ENCODE data around the gene AUTS2. TPM values are rescaled to one million over a fixed set of nuclear protein-coding genes. Genes with fewer than 3 reads are reported as not detected.

Gene AUTS2
- total and polyA plus RNA-seq, 2 of the 8 experiments (the other 6 are each of a cell fraction or from before 2014, with no cell fraction given), result 25.9 to 101 TPM

- no peak overlapping the region for H3K56ac ChIP-seq (replicated peaks; ENCODE audit: insufficient read length, low read depth, low read length)
- FAIRE-seq (no peak), DNase-seq (ENCODE audit: low read depth in 1 of 2, low spot score in 2 of 2) (no peak)
- POLR2A ChIA-PET (ENCODE audit: partially characterized antibody), result no interaction called here
- H2BK5ac ChIP-seq (ENCODE audit: low read depth, low read length), result no peak overlapping the region
- no peaks in the 10 kb centered on the region for H3K36me3 ChIP-seq (ENCODE audit: control insufficient read depth in 2 of 4, insufficient read depth in 4 of 4, low read length in 3 of 4)
- no peak overlapping the region for H2AK5ac ChIP-seq (ENCODE audit: low read depth, low read length)
- WGBS, 2 experiments (ENCODE audit: extremely low coverage in 1 of 2, insufficient coverage in 1 of 2, insufficient read length in 1 of 2, insufficient replicate concordance in 2 of 2, low coverage in 1 of 2, low lambda C conversion rate in 2 of 2, missing lambda C conversion rate in 1 of 2), result 94% methylated on average over 3 of the region's 3 CpGs; no CpG with 5 or more reads in 1 of the 2 experiments
- CTCF ChIA-PET (ENCODE audit: partially characterized antibody), result interaction anchor here (0.6 to 3.1 kb wide), 5 partner anchors 9 to 127 kb away, joined by 3 to 15 read pairs (median 4); no protein-coding TSS in a partner anchor
- H3K4ac ChIP-seq (replicated peaks; ENCODE audit: insufficient read length, low read depth, low read length), result no peak overlapping the region
- no peaks in the 10 kb centered on the region for H3K79me1 ChIP-seq (ENCODE audit: low read depth, low read length)
- H2BK20ac ChIP-seq (ENCODE audit: low read length), result no peak overlapping the region
- H3K23me2 ChIP-seq (ENCODE audit: low read depth, low read length), result no peaks in the 10 kb centered on the region
- H3K27me3 ChIP-seq (replicated peaks in 1 of 4; ENCODE audit: control insufficient read depth in 3 of 4, extremely low read depth in 1 of 4, insufficient read depth in 3 of 4, low read length in 3 of 4), result no peaks in the 10 kb centered on the region
- no peak overlapping the region for H4K8ac ChIP-seq (ENCODE audit: extremely low read depth, insufficient read depth, low read length)
- no peak overlapping the region for H2BK12ac ChIP-seq (ENCODE audit: low read depth, low read length)
- H3K79me2 ChIP-seq (ENCODE audit: control insufficient read depth in 1 of 2, insufficient read depth in 2 of 2, low read length in 2 of 2), result no peaks in the 10 kb centered on the region
- no peak overlapping the region for H4K5ac ChIP-seq (ENCODE audit: insufficient read length, low read depth, low read length)
- no peak overlapping the region for H2BK120ac ChIP-seq (replicated peaks; ENCODE audit: low read depth, low read length)
- H3K4me2 ChIP-seq (ENCODE audit: insufficient read depth in 1 of 2, low read depth in 2 of 2, low read length in 2 of 2), result no peak overlapping the region
- H3K23ac ChIP-seq (ENCODE audit: insufficient read length), result no peak overlapping the region
- H3K4me1 ChIP-seq (replicated peaks in 1 of 4; ENCODE audit: control insufficient read depth in 3 of 4, insufficient read depth in 4 of 4, low read length in 3 of 4), result peaks cover 0 to 6% (median 2%) of the 10 kb centered on the region in 4 experiments; a peak in 2 of 7 replicates
- H2BK15ac ChIP-seq (ENCODE audit: low read length), result no peak overlapping the region
- no peak overlapping the region for H3K27ac ChIP-seq (ENCODE audit: low read depth, low read length)
- H3K14ac ChIP-seq (ENCODE audit: insufficient read length), result no peak overlapping the region
- no peak overlapping the region for H2AFZ ChIP-seq (ENCODE audit: low read length)
- no peak overlapping the region for H3K4me3 ChIP-seq (ENCODE audit: extremely low read depth in 1 of 4, insufficient read depth in 2 of 4, low read depth in 3 of 4, low read length in 4 of 4)
- no peak overlapping the region for H3K18ac ChIP-seq (ENCODE audit: extremely low read depth, low read length)
- no peak overlapping the region for H4K91ac ChIP-seq (replicated peaks; ENCODE audit: insufficient read length, low read length)
- no peaks in the 10 kb centered on the region for H3K9me3 ChIP-seq (ENCODE audit: insufficient read depth in 2 of 2, low read depth in 1 of 2, low read length in 1 of 2)
- H3K9ac ChIP-seq (replicated peaks in 1 of 4; ENCODE audit: extremely low read depth in 1 of 4, low read depth in 3 of 4, low read length in 3 of 4), result no peak overlapping the region
- H4K20me1 ChIP-seq (replicated peaks in 1 of 2; ENCODE audit: control insufficient read depth in 1 of 2, insufficient read depth in 2 of 2, low read length in 2 of 2), result no peaks in the 10 kb centered on the region
- TF ChIP-seq TEAD4 (IDR thresholded peaks at IDR 0.05; ENCODE audit: low read depth, low read length) (no peak), JUND (IDR thresholded peaks at IDR 0.05; ENCODE audit: low read length) (no peak), TAF7 (optimal IDR thresholded peaks at IDR 0.05; ENCODE audit: borderline replicate concordance, low read depth, low read length) (no peak), KDM1A (IDR thresholded peaks at IDR 0.05; ENCODE audit: borderline replicate concordance, low read length) (no peak), TAF1 (IDR thresholded peaks at IDR 0.05; ENCODE audit: low read depth, low read length) (no peak), CEBPB (IDR thresholded peaks at IDR 0.05; ENCODE audit: low read depth, low read length) (no peak), KDM4A (IDR thresholded peaks at IDR 0.05; ENCODE audit: low read depth, low read length, severe bottlenecking) (no peak), RFX5 (IDR thresholded peaks at IDR 0.05; ENCODE audit: borderline replicate concordance, low read depth, low read length) (no peak), SIX5 (IDR thresholded peaks at IDR 0.05; ENCODE audit: low read depth, low read length) (no peak), YY1 (IDR thresholded peaks at IDR 0.05; ENCODE audit: low read depth, low read length) (no peak)
- TF ChIP-seq, protein P1, sequence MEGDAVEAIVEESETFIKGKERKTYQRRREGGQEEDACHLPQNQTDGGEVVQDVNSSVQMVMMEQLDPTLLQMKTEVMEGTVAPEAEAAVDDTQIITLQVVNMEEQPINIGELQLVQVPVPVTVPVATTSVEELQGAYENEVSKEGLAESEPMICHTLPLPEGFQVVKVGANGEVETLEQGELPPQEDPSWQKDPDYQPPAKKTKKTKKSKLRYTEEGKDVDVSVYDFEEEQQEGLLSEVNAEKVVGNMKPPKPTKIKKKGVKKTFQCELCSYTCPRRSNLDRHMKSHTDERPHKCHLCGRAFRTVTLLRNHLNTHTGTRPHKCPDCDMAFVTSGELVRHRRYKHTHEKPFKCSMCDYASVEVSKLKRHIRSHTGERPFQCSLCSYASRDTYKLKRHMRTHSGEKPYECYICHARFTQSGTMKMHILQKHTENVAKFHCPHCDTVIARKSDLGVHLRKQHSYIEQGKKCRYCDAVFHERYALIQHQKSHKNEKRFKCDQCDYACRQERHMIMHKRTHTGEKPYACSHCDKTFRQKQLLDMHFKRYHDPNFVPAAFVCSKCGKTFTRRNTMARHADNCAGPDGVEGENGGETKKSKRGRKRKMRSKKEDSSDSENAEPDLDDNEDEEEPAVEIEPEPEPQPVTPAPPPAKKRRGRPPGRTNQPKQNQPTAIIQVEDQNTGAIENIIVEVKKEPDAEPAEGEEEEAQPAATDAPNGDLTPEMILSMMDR (IDR thresholded peaks at IDR 0.05; ENCODE audit: control extremely low read depth in 1 of 3, insufficient read depth in 1 of 3, low read depth in 1 of 3, low read length in 3 of 3), result no peak
Observed at GRCh38 chr7:70040051-70040450, 441.8 kb downstream of the AUTS2 start.
